CD8-positive, alpha-beta memory T cell (primary cell): ENCODE data around the gene TEKTIP1. TPM values are rescaled to one million over a fixed set of nuclear protein-coding genes. Genes with fewer than 3 reads are reported as not detected.
A peak's percentile ranks its signal among the peaks of the same experiment; 100 is the strongest.

Experiments
- CTCF ChIA-PET: fragments of 350-600 bp; sonication (Branson Sonifier 250); formaldehyde crosslinking; loops from one replicate; lab custom pipeline; 2021; ENCODE audit warnings: antibody characterized with exemption; lab: Charles Lee
- POLR2A ChIA-PET: fragments of 350-600 bp; sonication (Branson Sonifier 250); formaldehyde crosslinking; loops from one replicate; lab custom pipeline; 2021; ENCODE audit warnings: antibody characterized with exemption; lab: Charles Lee
- DNase-seq, 5 donors: peaks; one replicate each; pipeline versions ENCODE4 v3.0.0 to v3.0.0-alpha.2; 2020 to 2022; ENCODE audit warnings: mixed read lengths in 1 of 5
- H3K27ac ChIP-seq: one replicate; pipeline ENCODE4 v1.7.0; 2013; ENCODE audit warnings: low read depth, mild to moderate bottlenecking, low read length, moderate library complexity
- H3K27me3 ChIP-seq: 2 replicates; pipeline ENCODE4 v1.7.0; 2013; ENCODE audit warnings: low read length, mild to moderate bottlenecking; ENCODE audit not compliant: insufficient read depth, poor library complexity, severe bottlenecking
- H3K36me3 ChIP-seq: 2 replicates; pipeline ENCODE4 v1.7.0; 2013; ENCODE audit warnings: mild to moderate bottlenecking, low read length, moderate library complexity; ENCODE audit not compliant: insufficient read depth
- H3K4me1 ChIP-seq: 2 replicates; pipeline ENCODE4 v1.7.0; 2013; ENCODE audit warnings: mild to moderate bottlenecking, low read length, moderate library complexity; ENCODE audit not compliant: insufficient read depth
- H3K4me3 ChIP-seq: 2 replicates; pipeline ENCODE4 v1.7.0; 2013; ENCODE audit warnings: mild to moderate bottlenecking, low read length
- H3K9me3 ChIP-seq: 2 replicates; pipeline ENCODE4 v1.7.0; 2013; ENCODE audit warnings: mild to moderate bottlenecking, low read length
- H3K27ac Mint-ChIP-seq, 8 donors: one replicate each; pipeline ENCODE4 v1.8.0; 2020 to 2021; ENCODE audit warnings: mixed read lengths in 8 of 8, mild to moderate bottlenecking in 6 of 8, inconsistent platforms in 3 of 8, moderate library complexity in 3 of 8
- H3K27me3 Mint-ChIP-seq, 2 donors: one replicate each; pipeline ENCODE4 v1.8.0; 2020 to 2021; ENCODE audit warnings: mixed read lengths in 2 of 2, mild to moderate bottlenecking in 1 of 2, moderate library complexity in 1 of 2
- H3K36me3 Mint-ChIP-seq, 3 donors: one replicate each; pipeline ENCODE4 v1.8.0; 2020 to 2021; ENCODE audit warnings: mixed read lengths in 3 of 3, inconsistent platforms in 1 of 3, mild to moderate bottlenecking in 1 of 3
- H3K4me1 Mint-ChIP-seq, 3 donors: one replicate each; pipeline ENCODE4 v1.8.0; 2020 to 2021; ENCODE audit warnings: mixed read lengths in 3 of 3, inconsistent platforms in 1 of 3, mild to moderate bottlenecking in 1 of 3
- H3K4me3 Mint-ChIP-seq, 7 donors: one replicate each; pipeline ENCODE4 v1.8.0; 2020 to 2021; ENCODE audit warnings: mixed read lengths in 7 of 7, mild to moderate bottlenecking in 6 of 7, moderate library complexity in 4 of 7, inconsistent platforms in 2 of 7
- H3K9me3 Mint-ChIP-seq, 5 donors: one replicate each; pipeline ENCODE4 v1.8.0; 2020 to 2022; ENCODE audit warnings: mixed read lengths in 5 of 5, mild to moderate bottlenecking in 3 of 5, moderate library complexity in 2 of 5, inconsistent platforms in 1 of 5
- polyA plus RNA-seq: library from polyadenylated mRNA; unstranded; fragments of 300-500 nt; fragmentation: Illumina TruSeq; gene quantifications from one replicate; pipeline ENCODE4 v1.2.3, GENCODE V29; 2021
- total RNA-seq, 2 experiments: library from RNA; stranded (reverse); gene quantifications; one replicate each; pipeline ENCODE4 v1.2.3, GENCODE V29; 2021

The TEKTIP1 gene
- total RNA-seq (1 to 10 TPM; 1.0 to 1.2 TPM), polyA plus RNA-seq (0.38 TPM)

- Mint-ChIP-seq H3K4me1 (peaks cover 0 to 1% (median 0%) of the 10 kb centered on the region in 3 donors), H3K27ac (peak within 1 kb of the TSS in 6 of 8 donors; percentile 42 to 72 (median 61)), H3K9me3 (no peaks in the 10 kb centered on the region), H3K4me3 (peak within 1 kb of the TSS in 1 of 7 donors; percentile 36), H3K36me3 (peaks cover 0 to 39% (median 3%) of the 10 kb centered on the region in 3 donors), H3K27me3 (no peaks in the 10 kb centered on the region)
- H3K36me3 ChIP-seq: no peaks in the 10 kb centered on the region
- ChIA-PET POLR2A (no interaction called here), CTCF (interaction anchor here (0.6 kb wide), 1 partner anchor 43 kb away, joined by 4 read pairs; no protein-coding TSS in a partner anchor)
- H3K4me3 ChIP-seq: no peak within 1 kb of the TSS
- no peak for DNase-seq
- no peak within 1 kb of the TSS for H3K27ac ChIP-seq
- H3K9me3 ChIP-seq: no peaks in the 10 kb centered on the region
- H3K4me1 ChIP-seq: no peaks in the 10 kb centered on the region
- no peaks in the 10 kb centered on the region for H3K27me3 ChIP-seq
Measured at GRCh38 chr19:3538965-3539755, at the start of gene TEKTIP1. Gene TEKTIP1 (plus strand): TSS chr19:3539174. CDS start chr19:3539178, 4 bp downstream.

GRCh38 chr19:3491396-3492119 is 47.4 kb upstream of the TEKTIP1 start:
- Histone ChIP-seq H3K36me3 (no peaks in the 10 kb centered on the region), H3K9me3 (no peaks in the 10 kb centered on the region), H3K4me1 (no peaks in the 10 kb centered on the region), H3K27ac (no peak overlapping the region), H3K27me3 (no peaks in the 10 kb centered on the region), H3K4me3 (no peak overlapping the region)
- H3K27ac Mint-ChIP-seq: no peak overlapping the region
- H3K9me3 Mint-ChIP-seq: no peaks in the 10 kb centered on the region
- H3K36me3 Mint-ChIP-seq: peaks cover 0 to 48% (median 4%) of the 10 kb centered on the region in 3 donors
- H3K4me3 Mint-ChIP-seq: no peak overlapping the region
- DNase-seq: peak in 1 of 5 donors; percentile 47
- no peaks in the 10 kb centered on the region for H3K27me3 Mint-ChIP-seq
- H3K4me1 Mint-ChIP-seq: no peaks in the 10 kb centered on the region
- ChIA-PET POLR2A (no interaction called here), CTCF (interaction anchor here (1.3 to 1.5 kb wide), 2 partner anchors 9 to 165 kb away, joined by 3 read pairs; partner anchors contain the start of gene DOHH)

GRCh38 chr19:3492131-3492839 is 46.7 kb upstream of the TEKTIP1 start:
- Histone ChIP-seq H3K27me3 (no peaks in the 10 kb centered on the region), H3K36me3 (no peaks in the 10 kb centered on the region), H3K9me3 (no peaks in the 10 kb centered on the region), H3K4me1 (no peaks in the 10 kb centered on the region), H3K27ac (no peak overlapping the region), H3K4me3 (no peak overlapping the region)
- peak in 1 of 5 donors; percentile 44 for DNase-seq
- ChIA-PET POLR2A (no interaction called here), CTCF (interaction anchor here (1.3 kb wide), 1 partner anchor 166 kb away, joined by 3 read pairs; no protein-coding TSS in a partner anchor)
- Mint-ChIP-seq H3K9me3 (no peaks in the 10 kb centered on the region), H3K4me3 (no peak overlapping the region), H3K27me3 (no peaks in the 10 kb centered on the region), H3K4me1 (peaks cover 2 to 5% (median 3%) of the 10 kb centered on the region in 3 donors), H3K27ac (no peak overlapping the region), H3K36me3 (peaks cover 0 to 55% (median 2%) of the 10 kb centered on the region in 3 donors)

DNA sequence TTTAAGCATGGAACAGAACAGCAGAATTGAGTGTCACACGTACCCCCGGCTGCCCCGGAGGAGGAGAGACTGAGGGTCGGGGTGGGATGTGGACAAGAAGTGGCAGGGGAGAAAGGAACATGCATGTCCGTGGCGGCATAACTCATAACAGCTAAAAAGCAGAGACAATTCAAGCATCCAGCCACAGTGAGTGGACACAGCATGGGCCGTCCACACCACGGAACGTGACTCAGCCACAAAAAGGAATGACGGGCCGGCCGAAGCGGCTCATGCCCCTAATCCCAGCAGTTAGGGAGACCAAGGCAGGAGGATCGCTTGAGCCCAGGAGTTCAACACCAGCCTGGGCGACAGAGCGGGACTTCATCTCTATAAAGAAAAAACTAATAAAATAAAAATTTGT is 46.1 kb upstream of the TEKTIP1 start:
- H3K4me1 ChIP-seq: no peaks in the 10 kb centered on the region
- no peak overlapping the region for H3K4me3 Mint-ChIP-seq
- H3K27ac Mint-ChIP-seq: no peak overlapping the region
- H3K27me3 Mint-ChIP-seq: no peaks in the 10 kb centered on the region
- H3K4me3 ChIP-seq: no peak overlapping the region
- H3K27me3 ChIP-seq: no peaks in the 10 kb centered on the region
- H3K4me1 Mint-ChIP-seq: peaks cover 4 to 6% (median 5%) of the 10 kb centered on the region in 3 donors
- ChIA-PET POLR2A (no interaction called here), CTCF (no interaction called here)
- H3K36me3 ChIP-seq: no peaks in the 10 kb centered on the region
- H3K27ac ChIP-seq: no peak overlapping the region
- peaks cover 0 to 56% (median 2%) of the 10 kb centered on the region in 3 donors for H3K36me3 Mint-ChIP-seq
- no peak for DNase-seq
- no peaks in the 10 kb centered on the region for H3K9me3 Mint-ChIP-seq
- no peaks in the 10 kb centered on the region for H3K9me3 ChIP-seq

- ChIA-PET POLR2A (no interaction called here), CTCF (no interaction called here)
- Mint-ChIP-seq H3K9me3 (no peaks in the 10 kb centered on the region), H3K4me1 (peaks cover 5 to 10% (median 7%) of the 10 kb centered on the region in 3 donors), H3K4me3 (no peak overlapping the region), H3K27ac (no peak overlapping the region), H3K36me3 (peaks cover 0 to 53% (median 2%) of the 10 kb centered on the region in 3 donors), H3K27me3 (no peaks in the 10 kb centered on the region)
- no peak for DNase-seq
- Histone ChIP-seq H3K27me3 (no peaks in the 10 kb centered on the region), H3K4me1 (no peaks in the 10 kb centered on the region), H3K4me3 (no peak overlapping the region), H3K36me3 (no peaks in the 10 kb centered on the region), H3K9me3 (no peaks in the 10 kb centered on the region), H3K27ac (no peak overlapping the region)
Measured at GRCh38 chr19:3493651-3494050, 45.3 kb upstream of the TEKTIP1 start.

DNA sequence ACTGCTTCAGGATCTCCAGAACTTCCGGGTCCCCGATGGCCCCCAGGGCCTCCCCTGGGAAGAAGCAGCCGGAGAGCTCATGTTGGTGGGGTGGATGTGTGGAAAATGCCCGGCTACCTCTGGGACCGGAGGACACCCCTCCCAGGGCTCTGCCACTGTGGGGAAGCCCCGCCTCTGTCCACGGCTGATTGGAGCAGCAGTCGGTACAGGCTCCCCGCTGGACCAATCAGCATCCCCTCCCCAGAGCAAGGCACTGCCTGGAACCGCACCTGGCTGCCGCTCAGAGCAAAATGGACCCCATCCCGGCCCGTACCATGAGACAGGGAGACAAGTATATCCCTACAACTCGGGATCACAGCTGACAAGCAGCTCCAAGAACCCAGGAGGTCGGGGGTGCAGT is 44.9 kb upstream of the TEKTIP1 start:
- no peak overlapping the region for H3K27ac ChIP-seq
- no peak overlapping the region for H3K4me3 ChIP-seq
- H3K4me1 ChIP-seq: no peaks in the 10 kb centered on the region
- H3K36me3 Mint-ChIP-seq: peaks cover 0 to 52% (median 2%) of the 10 kb centered on the region in 3 donors
- ChIA-PET POLR2A (no interaction called here), CTCF (interaction anchor here (0.6 to 1.4 kb wide), 2 partner anchors 8 to 328 kb away, joined by 3 to 7 read pairs; no protein-coding TSS in a partner anchor)
- no peak overlapping the region for H3K27ac Mint-ChIP-seq
- no peak overlapping the region for H3K4me3 Mint-ChIP-seq
- no peaks in the 10 kb centered on the region for H3K36me3 ChIP-seq
- peaks cover 7 to 14% (median 10%) of the 10 kb centered on the region in 3 donors for H3K4me1 Mint-ChIP-seq
- no peaks in the 10 kb centered on the region for H3K27me3 Mint-ChIP-seq
- H3K9me3 ChIP-seq: no peaks in the 10 kb centered on the region
- no peaks in the 10 kb centered on the region for H3K27me3 ChIP-seq
- no peak for DNase-seq
- H3K9me3 Mint-ChIP-seq: no peaks in the 10 kb centered on the region

DNA sequence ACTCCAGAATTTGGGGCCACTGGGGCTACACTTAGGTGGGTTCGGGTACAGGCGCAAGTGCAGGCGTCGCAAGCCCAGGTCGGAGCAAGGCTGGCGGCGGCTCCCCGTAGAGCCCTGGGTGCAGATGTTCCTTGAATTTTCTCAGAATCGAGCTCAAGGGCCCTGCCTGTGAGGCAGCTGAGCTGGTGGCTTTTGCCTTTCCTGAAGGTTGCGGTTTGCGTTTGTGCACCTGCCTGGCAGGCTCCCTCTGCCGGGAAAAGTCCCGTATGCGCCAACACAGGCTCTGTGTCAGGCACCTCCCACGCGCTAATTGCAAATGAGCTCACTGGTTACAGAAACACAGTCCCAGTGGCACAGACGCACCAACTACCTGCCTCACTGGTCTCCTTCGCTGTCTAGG is 44.4 kb upstream of the TEKTIP1 start:
- Histone ChIP-seq H3K27me3 (no peaks in the 10 kb centered on the region), H3K4me1 (peaks cover 3% of the 10 kb centered on the region), H3K9me3 (no peaks in the 10 kb centered on the region), H3K36me3 (no peaks in the 10 kb centered on the region), H3K4me3 (no peak overlapping the region), H3K27ac (no peak overlapping the region)
- Mint-ChIP-seq H3K36me3 (peaks cover 0 to 53% (median 4%) of the 10 kb centered on the region in 3 donors), H3K27me3 (no peaks in the 10 kb centered on the region), H3K4me1 (peaks cover 10 to 17% (median 12%) of the 10 kb centered on the region in 3 donors), H3K9me3 (no peaks in the 10 kb centered on the region), H3K4me3 (no peak overlapping the region), H3K27ac (no peak overlapping the region)
- CTCF ChIA-PET: interaction anchor here (0.6 to 1.4 kb wide), 2 partner anchors 9 to 328 kb away, joined by 3 to 7 read pairs; no protein-coding TSS in a partner anchor
- POLR2A ChIA-PET: interaction anchor here (0.5 kb wide), 1 partner anchor 15 kb away, joined by 3 read pairs; no protein-coding TSS in a partner anchor
- DNase-seq: no peak
